ENCODE data around the gene AIRE.

DNA sequence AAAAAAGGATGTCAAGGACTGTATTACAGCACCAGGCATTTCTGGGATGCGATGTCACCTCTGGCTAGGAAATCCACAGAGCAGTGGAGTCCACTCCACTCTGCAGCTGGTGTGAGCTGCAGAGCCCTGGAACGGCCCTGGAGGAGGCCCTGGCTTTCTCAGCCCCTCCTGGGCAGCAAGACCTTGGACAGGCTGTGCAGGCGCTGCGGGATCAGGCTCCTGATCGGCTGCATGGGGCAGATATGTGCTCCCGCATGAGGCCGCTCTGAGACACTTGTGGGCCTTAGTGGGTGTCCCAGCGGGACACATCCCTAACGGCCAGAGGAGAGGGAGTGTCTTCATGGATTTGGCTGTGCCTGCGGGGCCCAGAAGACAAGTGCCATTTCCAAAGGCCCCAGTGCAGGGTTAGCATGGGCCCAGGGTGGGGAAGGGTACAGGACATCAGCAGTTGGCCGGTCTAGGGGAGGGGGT is 30.1 kb upstream of the AIRE start:
- TF ChIP-seq, protein P1, sequence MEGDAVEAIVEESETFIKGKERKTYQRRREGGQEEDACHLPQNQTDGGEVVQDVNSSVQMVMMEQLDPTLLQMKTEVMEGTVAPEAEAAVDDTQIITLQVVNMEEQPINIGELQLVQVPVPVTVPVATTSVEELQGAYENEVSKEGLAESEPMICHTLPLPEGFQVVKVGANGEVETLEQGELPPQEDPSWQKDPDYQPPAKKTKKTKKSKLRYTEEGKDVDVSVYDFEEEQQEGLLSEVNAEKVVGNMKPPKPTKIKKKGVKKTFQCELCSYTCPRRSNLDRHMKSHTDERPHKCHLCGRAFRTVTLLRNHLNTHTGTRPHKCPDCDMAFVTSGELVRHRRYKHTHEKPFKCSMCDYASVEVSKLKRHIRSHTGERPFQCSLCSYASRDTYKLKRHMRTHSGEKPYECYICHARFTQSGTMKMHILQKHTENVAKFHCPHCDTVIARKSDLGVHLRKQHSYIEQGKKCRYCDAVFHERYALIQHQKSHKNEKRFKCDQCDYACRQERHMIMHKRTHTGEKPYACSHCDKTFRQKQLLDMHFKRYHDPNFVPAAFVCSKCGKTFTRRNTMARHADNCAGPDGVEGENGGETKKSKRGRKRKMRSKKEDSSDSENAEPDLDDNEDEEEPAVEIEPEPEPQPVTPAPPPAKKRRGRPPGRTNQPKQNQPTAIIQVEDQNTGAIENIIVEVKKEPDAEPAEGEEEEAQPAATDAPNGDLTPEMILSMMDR (IDR thresholded peaks at IDR 0.05), result no peak
- TF ChIP-seq POLR2A (IDR thresholded peaks at IDR 0.05), result no peak

Data from tibial nerve (tissue), 3 donors.